OCI-LY7 (cell line): ENCODE results near the gene SBF2. TPM values are rescaled to one million over a fixed set of nuclear protein-coding genes. Genes with fewer than 3 reads are reported as not detected.

Experiments
- BruUV-seq: library from RNA; stranded (reverse); fragments of 400-500 nt; replicated peaks from 2 replicates; lab custom pipeline; 2021; lab: Mats Ljungman, UMichigan
- CTCF ChIA-PET: fragments of 300-600 bp; sonication (Branson Sonifier 250); formaldehyde crosslinking; loops from one replicate; lab custom pipeline; 2022; ENCODE audit warnings: antibody characterized with exemption; ENCODE audit not compliant: unreplicated experiment; lab: Charles Lee
- POLR2A ChIA-PET: fragments of 300-600 bp; sonication (Branson Sonifier 250); formaldehyde crosslinking; loops from one replicate; lab custom pipeline; 2022; ENCODE audit warnings: antibody characterized with exemption; lab: Charles Lee
- DNase-seq: peaks from one replicate; pipeline ENCODE4 v3.0.0-alpha.2; 2015; ENCODE audit warnings: low spot score
- H2AFZ ChIP-seq: fragments of 200-600 bp; sonication (generic), shearing (Covaris generic); 2 replicates; pipeline ENCODE4 v1.6.1; 2014; ENCODE audit warnings: mild to moderate bottlenecking, antibody characterized with exemption, low read length, moderate library complexity
- H3K27ac ChIP-seq: fragments of 200-600 bp; sonication (generic); 2 replicates; pipeline ENCODE4 v1.5.1; 2014; ENCODE audit warnings: mixed run types, low read depth, mild to moderate bottlenecking, moderate library complexity, low read length, inconsistent platforms; ENCODE audit not compliant: poor library complexity, severe bottlenecking
- H3K36me3 ChIP-seq: fragments of 200-600 bp; sonication (generic); 2 replicates; pipeline ENCODE4 v1.6.1; 2014; ENCODE audit warnings: mild to moderate bottlenecking, antibody characterized with exemption, low read length, moderate library complexity, mixed read lengths; ENCODE audit not compliant: insufficient read depth
- H3K4me1 ChIP-seq: fragments of 200-600 bp; sonication (generic); 2 replicates; pipeline ENCODE4 v1.5.1; 2014; ENCODE audit warnings: mild to moderate bottlenecking, low read length; ENCODE audit not compliant: insufficient read depth, poor library complexity, severe bottlenecking
- H3K4me2 ChIP-seq: fragments of 200-600 bp; sonication (generic); 2 replicates; pipeline ENCODE4 v1.6.1; 2014; ENCODE audit warnings: mild to moderate bottlenecking, low read length
- H3K4me3 ChIP-seq: fragments of 200-600 bp; sonication (generic); 2 replicates; pipeline ENCODE4 v1.5.1; 2014; ENCODE audit warnings: mild to moderate bottlenecking, low read depth, low read length; ENCODE audit not compliant: poor library complexity, severe bottlenecking
- H3K79me2 ChIP-seq: fragments of 200-600 bp; sonication (generic); 2 replicates; pipeline ENCODE4 v1.6.1; 2016; ENCODE audit warnings: low read depth, mild to moderate bottlenecking, low read length, moderate library complexity, mixed read lengths; ENCODE audit not compliant: insufficient read depth
- H3K9me2 ChIP-seq: fragments of 200-600 bp; sonication (generic); 2 replicates; pipeline ENCODE4 v1.6.1; 2016; ENCODE audit warnings: mild to moderate bottlenecking, low read length, mixed read lengths; ENCODE audit not compliant: insufficient read depth
- H3K9me3 ChIP-seq: fragments of 200-600 bp; sonication (generic); 2 replicates; pipeline ENCODE4 v1.6.1; 2014; ENCODE audit warnings: mild to moderate bottlenecking, mixed run types, low read length, mixed read lengths
- H4K20me1 ChIP-seq: fragments of 200-600 bp; sonication (generic); 2 replicates; pipeline ENCODE4 v1.6.1; 2014; ENCODE audit warnings: mild to moderate bottlenecking, antibody characterized with exemption, low read length, moderate library complexity, mixed read lengths; ENCODE audit not compliant: insufficient read depth
- CTCF ChIP-seq: fragments of 200-600 bp; sonication (generic); conservative IDR thresholded peaks from 2 replicates; pipeline ENCODE4 v1.5.1; 2014; ENCODE audit warnings: mild to moderate bottlenecking, antibody characterized with exemption, low read length, moderate library complexity, mixed read lengths
- EZH2phosphoT487 ChIP-seq: fragments of 200-600 bp; sonication (generic); IDR thresholded peaks from 2 replicates; pipeline ENCODE4 v1.6.1; 2018; ENCODE audit warnings: low read depth, borderline replicate concordance, mild to moderate bottlenecking, mixed run types, antibody characterized with exemption, low read length, moderate library complexity, mixed read lengths
- intact Hi-C: fragments of 100-400 bp; cut with micrococcal nuclease; formaldehyde crosslinking; loops from one replicate; pipeline ENCODE4 v1.10.0; 2022; ENCODE audit not compliant: unreplicated experiment
- total RNA-seq, 2 experiments: library from RNA; depleted of rRNA in 1 of 2; stranded (reverse); fragments of >200 nt in 1 of 2; shearing (Covaris generic) in 1 of 2; gene quantifications; 2 replicates each; pipeline ENCODE4 v1.2.3, GENCODE V29; 2014 to 2022

SBF2 gene
- total RNA-seq, 2 experiments from 2014 or later, result 12.9 to 14.3 TPM

GRCh38 chr11:10113852-10114251 lies 180.2 kb downstream of the SBF2 start:
- no peaks in the 10 kb centered on the region for H4K20me1 ChIP-seq
- no peak for DNase-seq
- no peaks in the 10 kb centered on the region for H3K9me3 ChIP-seq
- no peaks in the 10 kb centered on the region for H3K9me2 ChIP-seq
- ChIA-PET CTCF (no interaction called here), POLR2A (no interaction called here)
- H3K79me2 ChIP-seq, result no peaks in the 10 kb centered on the region
- no peak overlapping the region for H3K27ac ChIP-seq
- no peak overlapping the region for H3K4me2 ChIP-seq
- no TSS peak for BruUV-seq
- no peak overlapping the region for H2AFZ ChIP-seq
- TF ChIP-seq EZH2phosphoT487 (no peak), CTCF (no peak)
- H3K4me3 ChIP-seq, result no peak overlapping the region
- H3K36me3 ChIP-seq, result no peaks in the 10 kb centered on the region
- H3K4me1 ChIP-seq, result no peaks in the 10 kb centered on the region
- intact Hi-C loops, result no loop called here

- POLR2A ChIA-PET, result no interaction called here
- Histone ChIP-seq H4K20me1 (no peaks in the 10 kb centered on the region), H3K9me3 (no peaks in the 10 kb centered on the region), H3K36me3 (no peaks in the 10 kb centered on the region), H3K27ac (no peak overlapping the region), H2AFZ (no peak overlapping the region), H3K9me2 (no peaks in the 10 kb centered on the region), H3K79me2 (no peaks in the 10 kb centered on the region), H3K4me3 (no peak overlapping the region), H3K4me1 (no peaks in the 10 kb centered on the region), H3K4me2 (no peak overlapping the region)
- TF ChIP-seq CTCF (no peak), EZH2phosphoT487 (no peak)
- CTCF ChIA-PET, result no interaction called here
- BruUV-seq, result no TSS peak
- intact Hi-C loops, result no loop called here
- no peak for DNase-seq
Measured at GRCh38 chr11:10109806-10110205, 184.2 kb downstream of the SBF2 start.

GRCh38 chr11:10108915-10109680 lies 184.9 kb downstream of the SBF2 start:
- TF ChIP-seq EZH2phosphoT487 (no peak), CTCF (no peak)
- no TSS peak for BruUV-seq
- no peak overlapping the region for H2AFZ ChIP-seq
- H3K4me2 ChIP-seq, result no peak overlapping the region
- H3K36me3 ChIP-seq, result no peaks in the 10 kb centered on the region
- no peaks in the 10 kb centered on the region for H4K20me1 ChIP-seq
- ChIA-PET POLR2A (interaction anchor here (1.0 kb wide), 1 partner anchor 25 kb away, joined by 5 read pairs; no protein-coding TSS in a partner anchor), CTCF (no interaction called here)
- H3K9me2 ChIP-seq, result no peaks in the 10 kb centered on the region
- H3K79me2 ChIP-seq, result no peaks in the 10 kb centered on the region
- no peaks in the 10 kb centered on the region for H3K9me3 ChIP-seq
- H3K27ac ChIP-seq, result no peak overlapping the region
- no peak for DNase-seq
- intact Hi-C loops, result no loop called here
- H3K4me3 ChIP-seq, result no peak overlapping the region
- H3K4me1 ChIP-seq, result no peaks in the 10 kb centered on the region
